Activated naive CD4-positive, alpha-beta T cell treated with anti-CD3 and anti-CD28 coated beads, Interleukin-2, amount 50 U/mL, for 16 hours (primary cell): Measurements from ENCODE around the gene SEH1L.
"Not testable (repeated sequence)": the region's sequence is repeated elsewhere in the genome, so short reads cannot be mapped to it uniquely, and the experiment has no call there.

ENCODE experiments used
- DNase-seq: peaks from one replicate; pipeline ENCODE4 v3.0.0-alpha.2; 2020

SEH1L gene

GRCh38 chr18:12944709-12945108 lies 3.1 kb upstream of the SEH1L start:
- no peak for DNase-seq

GRCh38 chr18:12946549-12947284 lies 1.1 kb upstream of the SEH1L start:
- no peak for DNase-seq

GRCh38 chr18:12948050-12948804 lies 416 bp downstream of the SEH1L start:
- peak; percentile 99 for DNase-seq

- DNase-seq, result no peak
These were observed 10.7 kb downstream of the SEH1L start for GRCh38 chr18:12958478-12958877.

- no peak for DNase-seq
These were observed 12.6 kb downstream of the SEH1L start for GRCh38 chr18:12960395-12960794.

GRCh38 chr18:12960853-12961397 lies 13.1 kb downstream of the SEH1L start:
- DNase-seq, result no peak

GRCh38 chr18:12963069-12963468 lies 15.3 kb downstream of the SEH1L start:
- no peak for DNase-seq

GRCh38 chr18:12968115-12968514 lies 20.3 kb downstream of the SEH1L start:
- DNase-seq, result no peak

GRCh38 chr18:12968619-12969018 lies 20.8 kb downstream of the SEH1L start:
- no peak for DNase-seq

- DNase-seq, result no peak
These were observed 25.9 kb downstream of the SEH1L start for GRCh38 chr18:12973562-12974213.

GRCh38 chr18:12975488-12975887 lies 27.7 kb downstream of the SEH1L start:
- DNase-seq, result no peak

- no peak for DNase-seq
These were observed 28.5 kb downstream of the SEH1L start for GRCh38 chr18:12976305-12976704.

- DNase-seq, result not testable (repeated sequence)
These were observed 32.3 kb downstream of the SEH1L start for GRCh38 chr18:12980065-12980464.

GRCh38 chr18:12989397-12990122 lies 41.7 kb downstream of the SEH1L start:
- DNase-seq, result no peak

GRCh38 chr18:12990123-12990475 lies 42.3 kb downstream of the SEH1L start:
- DNase-seq, result no peak

GRCh38 chr18:12990641-12990966 lies 42.8 kb downstream of the SEH1L start:
- DNase-seq, result no peak

GRCh38 chr18:12990967-12991820 lies 43.4 kb downstream of the SEH1L start, which contains the start of gene CEP192:
Gene CEP192 (plus strand): TSS chr18:12991362. CDS start chr18:12999425, 8,063 bp downstream.
- peak; percentile 97 for DNase-seq

GRCh38 chr18:12991821-12992179 lies 44.0 kb downstream of the SEH1L start:
- DNase-seq, result no peak

GRCh38 chr18:12993439-12993838 lies 45.6 kb downstream of the SEH1L start:
- DNase-seq, result no peak

GRCh38 chr18:12995424-12995823 lies 47.6 kb downstream of the SEH1L start:
- no peak for DNase-seq

GRCh38 chr18:12995952-12996477 lies 48.2 kb downstream of the SEH1L start:
- no peak for DNase-seq
